Astrocyte of the cerebellum (primary cell): ENCODE results near the gene LCE3E.
A peak's percentile ranks its signal among the peaks of the same experiment; 100 is the strongest.

Source experiments
- DNase-seq: peaks from one replicate; pipeline ENCODE4 v3.0.0-alpha.2; 2011; ENCODE audit warnings: low read depth
- H3K4me3 ChIP-seq: 2 replicates; pipeline ENCODE4 v1.5.1; 2011; ENCODE audit warnings: mild to moderate bottlenecking, low read depth, low read length, moderate library complexity
- in situ Hi-C: cut with HindIII; loops from 2 replicates; pipeline ENCODE4 v1.10.0; 2017; ENCODE audit warnings: low sequenced_read_pairs
- TF ChIP-seq, protein P1 (sequence below): IDR thresholded peaks from 2 replicates; pipeline ENCODE4 v1.5.1; 2012; ENCODE audit warnings: low read length, low read depth, moderate library complexity, mild to moderate bottlenecking; ENCODE audit errors: missing control alignments

Gene LCE3E

GRCh38 chr1:152539901-152540300 lies 26.7 kb downstream of the LCE3E start:
- TF ChIP-seq, protein P1, sequence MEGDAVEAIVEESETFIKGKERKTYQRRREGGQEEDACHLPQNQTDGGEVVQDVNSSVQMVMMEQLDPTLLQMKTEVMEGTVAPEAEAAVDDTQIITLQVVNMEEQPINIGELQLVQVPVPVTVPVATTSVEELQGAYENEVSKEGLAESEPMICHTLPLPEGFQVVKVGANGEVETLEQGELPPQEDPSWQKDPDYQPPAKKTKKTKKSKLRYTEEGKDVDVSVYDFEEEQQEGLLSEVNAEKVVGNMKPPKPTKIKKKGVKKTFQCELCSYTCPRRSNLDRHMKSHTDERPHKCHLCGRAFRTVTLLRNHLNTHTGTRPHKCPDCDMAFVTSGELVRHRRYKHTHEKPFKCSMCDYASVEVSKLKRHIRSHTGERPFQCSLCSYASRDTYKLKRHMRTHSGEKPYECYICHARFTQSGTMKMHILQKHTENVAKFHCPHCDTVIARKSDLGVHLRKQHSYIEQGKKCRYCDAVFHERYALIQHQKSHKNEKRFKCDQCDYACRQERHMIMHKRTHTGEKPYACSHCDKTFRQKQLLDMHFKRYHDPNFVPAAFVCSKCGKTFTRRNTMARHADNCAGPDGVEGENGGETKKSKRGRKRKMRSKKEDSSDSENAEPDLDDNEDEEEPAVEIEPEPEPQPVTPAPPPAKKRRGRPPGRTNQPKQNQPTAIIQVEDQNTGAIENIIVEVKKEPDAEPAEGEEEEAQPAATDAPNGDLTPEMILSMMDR: no peak
- in situ Hi-C loops: no loop called here

DNA sequence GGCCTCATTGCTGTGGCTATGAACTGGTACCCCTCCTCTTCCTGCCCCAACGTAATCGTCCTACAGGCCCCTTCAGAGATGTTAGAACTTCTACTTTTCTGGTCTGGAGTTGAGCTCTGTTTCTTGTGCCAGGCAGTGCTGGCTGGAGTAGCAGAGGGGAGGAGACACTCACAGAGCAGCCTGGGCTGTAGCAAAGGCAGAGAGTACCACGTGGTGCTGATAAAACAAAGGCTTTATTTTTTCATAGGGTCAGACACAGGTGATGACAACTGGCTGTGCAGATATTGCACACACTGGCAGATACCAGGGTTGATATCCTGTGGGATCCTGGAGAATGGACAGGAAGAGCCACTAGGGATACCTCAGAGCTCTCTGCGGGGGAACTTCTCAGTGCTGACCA lies 29.1 kb downstream of the LCE3E start:
- in situ Hi-C loops: no loop called here
- no peak overlapping the region for H3K4me3 ChIP-seq
- DNase-seq: no peak

More at GRCh38 chr1:152539901-152540300, 26.7 kb downstream of the LCE3E start:
- no peak overlapping the region for H3K4me3 ChIP-seq
- DNase-seq: no peak

GRCh38 chr1:152535774-152536173 lies 30.8 kb downstream of the LCE3E start:
- H3K4me3 ChIP-seq: no peak overlapping the region
- TF ChIP-seq, protein P1: no peak
- in situ Hi-C loops: no loop called here
- DNase-seq: no peak

More for the DNA sequence above, 29.1 kb downstream of the LCE3E start:
- TF ChIP-seq, protein P1: no peak

DNA sequence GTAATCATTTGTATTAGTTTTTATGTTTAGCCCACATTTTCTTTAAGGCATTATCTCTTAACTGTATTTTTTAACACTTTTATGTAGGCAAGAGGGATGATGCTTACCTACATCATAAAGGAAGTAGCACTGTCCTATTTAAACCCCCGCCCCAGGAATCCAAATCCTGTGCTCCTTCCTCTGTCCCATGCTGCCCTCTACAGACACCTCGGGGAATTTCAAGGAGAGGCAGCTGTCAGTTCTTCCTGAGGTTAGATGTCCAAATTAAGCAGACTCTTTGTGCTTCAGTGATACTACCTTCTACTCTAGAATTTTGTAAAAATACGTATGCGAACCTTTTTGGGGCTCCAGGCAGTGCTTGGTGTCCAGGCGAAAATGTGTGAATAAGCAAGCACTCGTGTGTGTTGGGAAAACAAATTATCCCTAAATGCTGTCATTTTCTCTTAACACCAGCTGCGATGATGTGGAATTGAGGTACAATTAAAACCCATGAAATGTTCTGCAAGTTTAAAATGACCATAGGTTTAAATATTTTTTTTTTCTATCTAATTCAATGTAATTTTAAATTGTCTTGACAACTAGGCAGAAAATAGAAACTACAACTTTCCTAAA lies 33.1 kb downstream of the LCE3E start:
- TF ChIP-seq, protein P1: peak; percentile 38
- H3K4me3 ChIP-seq: no peak overlapping the region
- in situ Hi-C loops: no loop called here
- DNase-seq: no peak

DNA sequence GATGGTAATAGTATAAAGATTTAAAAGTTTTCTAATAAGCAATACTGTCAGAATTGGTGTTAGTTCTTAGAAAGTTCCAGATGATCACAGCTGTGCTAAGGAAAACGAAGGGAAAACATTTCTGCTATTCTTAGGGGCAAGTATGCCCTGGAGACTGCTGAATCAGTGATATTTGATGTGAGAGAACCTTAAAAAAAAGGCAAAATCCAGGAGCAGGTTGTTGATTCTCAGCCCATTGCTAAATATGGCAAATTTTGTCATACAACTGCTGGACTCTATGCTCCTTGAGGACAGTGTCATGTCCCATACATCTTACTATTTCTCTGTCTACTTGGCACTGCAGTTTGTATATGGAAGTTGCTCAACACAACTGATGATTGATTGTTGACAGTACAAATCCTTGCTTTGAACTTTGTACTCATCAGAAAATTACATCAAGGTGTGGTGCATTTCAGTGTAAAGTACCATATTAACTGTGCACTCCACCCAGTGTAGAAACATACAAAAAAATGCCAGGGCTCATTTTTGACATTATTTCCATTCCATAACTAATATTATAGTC lies 41.4 kb downstream of the LCE3E start:
- DNase-seq: no peak
- TF ChIP-seq, protein P1: no peak
- in situ Hi-C loops: no loop called here
- no peak overlapping the region for H3K4me3 ChIP-seq

- no peak overlapping the region for H3K4me3 ChIP-seq
- in situ Hi-C loops: no loop called here
- no peak for DNase-seq
- TF ChIP-seq, protein P1: no peak
Measured at GRCh38 chr1:152520561-152521090, 46.0 kb downstream of the LCE3E start.
